Esophagus muscularis mucosa (tissue), 4 donors: ENCODE results near the gene CYTH1. TPM values are rescaled to one million over a fixed set of nuclear protein-coding genes. Genes with fewer than 3 reads are reported as not detected.

Experiments used
- DNase-seq: peaks from one replicate; pipeline ENCODE4 v3.0.0-alpha.2; 2017; ENCODE audit errors: extremely low spot score
- H3K27ac ChIP-seq, 4 donors: fragments of 200-600 bp; sonication (generic); replicated peaks in 1 of 4; 1 replicate in 3 of 4; 2 replicates in 1 of 4; pipeline ENCODE4 v1.5.1; 2016 to 2019; ENCODE audit warnings: mild to moderate bottlenecking in 1 of 4
- H3K27me3 ChIP-seq, 4 donors: fragments of 200-600 bp; sonication (generic); one replicate each; pipeline versions ENCODE4 v1.5.1 to v1.6.0; 2016 to 2019
- H3K36me3 ChIP-seq, 4 donors: fragments of 200-600 bp; sonication (generic); one replicate each; pipeline ENCODE4 v1.5.1; 2016 to 2019
- H3K4me1 ChIP-seq, 4 donors: fragments of 200-600 bp; sonication (generic); one replicate each; pipeline ENCODE4 v1.5.1; 2016 to 2019
- H3K4me3 ChIP-seq, 4 donors: fragments of 200-600 bp; sonication (generic); 1 replicate in 2 of 4; 2 replicates in 2 of 4; pipeline ENCODE4 v1.5.1; 2016 to 2019; ENCODE audit warnings: mild to moderate bottlenecking in 4 of 4, moderate library complexity in 1 of 4
- H3K9me3 ChIP-seq, 4 donors: fragments of 200-600 bp; sonication (generic); 1 replicate in 3 of 4; 2 replicates in 1 of 4; pipeline ENCODE4 v1.5.1; 2016 to 2019
- CTCF ChIP-seq, 3 experiments: fragments of 200-600 bp in 2 of 3; fragments of 450-650 bp in 1 of 3; sonication (generic) in 2 of 3; IDR thresholded peaks; one replicate each; pipeline ENCODE4 v1.5.1; 2017 to 2019; ENCODE audit warnings: antibody characterized with exemption in 3 of 3, mild to moderate bottlenecking in 2 of 3, moderate library complexity in 1 of 3
- EP300 ChIP-seq: sonication (generic); formaldehyde crosslinking; IDR thresholded peaks from one replicate; pipeline ENCODE4 v1.6.1; 2017; ENCODE audit warnings: antibody characterized with exemption
- POLR2A ChIP-seq: fragments of 450-650 bp; IDR thresholded peaks from one replicate; pipeline ENCODE4 v1.6.1; 2017; ENCODE audit warnings: antibody characterized with exemption, moderate library complexity, mild to moderate bottlenecking, low read depth
- POLR2AphosphoS5 ChIP-seq, 2 donors: sonication (generic); formaldehyde crosslinking; IDR thresholded peaks; one replicate each; pipeline ENCODE4 v1.6.1; 2017; ENCODE audit warnings: antibody characterized with exemption in 2 of 2
- WGBS: methylation state at CpG from one replicate; pipeline ENCODE4 v1.1.5; 2018; 5-methylcytosine and 5-hydroxymethylcytosine counted together
- intact Hi-C: fragments of 100-400 bp; cut with DNase I; formaldehyde crosslinking; loops from one replicate; pipeline ENCODE4 v1.15.1; 2023
- total RNA-seq, 4 donors: library from RNA; depleted of rRNA; stranded (reverse); fragments of >200 nt; gene quantifications; one replicate each; pipeline versions ENCODE4 v1.1.0 to v1.2.1, GENCODE V29; 2016

The CYTH1 gene
- total RNA-seq, 4 donors from 2014 or later, result 25.7 to 39.4 (median 35.7) TPM

DNA sequence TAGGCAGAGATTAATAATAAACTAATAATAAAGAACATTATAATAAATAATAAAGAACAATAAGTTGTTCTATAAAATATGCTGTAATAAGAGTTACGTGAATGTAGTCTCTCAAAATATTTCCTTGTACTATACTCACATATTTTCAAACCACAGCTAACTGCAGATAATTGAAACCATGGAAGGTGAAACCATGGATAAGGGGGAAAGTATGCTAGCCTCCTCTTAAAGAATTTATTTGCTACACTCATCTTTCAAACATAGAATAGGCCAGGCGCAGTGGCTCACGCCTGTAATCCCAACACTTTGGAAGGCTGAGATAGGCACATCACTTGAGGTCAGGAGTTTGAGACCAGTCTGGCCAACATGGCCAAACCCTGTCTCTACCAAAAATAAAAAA lies 18.5 kb downstream of the CYTH1 start:
- peaks cover 48 to 72% (median 54%) of the 10 kb centered on the region in 4 donors for H3K4me1 ChIP-seq

GRCh38 chr17:78761789-78762406 lies 20.2 kb downstream of the CYTH1 start:
- H3K4me3 ChIP-seq, result no peak overlapping the region

More for the DNA sequence above, 18.5 kb downstream of the CYTH1 start:
- no peak for DNase-seq
- intact Hi-C loops, result no loop called here
- TF ChIP-seq POLR2AphosphoS5 (IDR thresholded peaks at IDR 0.05) (no peak), POLR2A (no peak), CTCF (IDR thresholded peaks at IDR 0.05) (no peak), EP300 (no peak)
- no peaks in the 10 kb centered on the region for H3K27me3 ChIP-seq
- WGBS, result 89% methylated on average over 3 of the region's 3 CpGs
- no peak overlapping the region for H3K27ac ChIP-seq
- H3K4me3 ChIP-seq, result no peak overlapping the region
- H3K36me3 ChIP-seq, result no peaks in the 10 kb centered on the region
- H3K9me3 ChIP-seq, result no peaks in the 10 kb centered on the region

GRCh38 chr17:78759969-78760352 lies 22.1 kb downstream of the CYTH1 start:
- TF ChIP-seq CTCF (IDR thresholded peaks at IDR 0.05), result no peak
- no peak for TF ChIP-seq EP300
- no peak for TF ChIP-seq POLR2A
- no peak for TF ChIP-seq POLR2AphosphoS5 (IDR thresholded peaks at IDR 0.05)
- H3K27me3 ChIP-seq, result no peaks in the 10 kb centered on the region
- no peaks in the 10 kb centered on the region for H3K9me3 ChIP-seq
- no peaks in the 10 kb centered on the region for H3K36me3 ChIP-seq
- DNase-seq, result no peak
- intact Hi-C loops, result no loop called here
- H3K4me1 ChIP-seq, result peaks cover 44 to 70% (median 56%) of the 10 kb centered on the region in 4 donors
- H3K4me3 ChIP-seq, result no peak overlapping the region
- 75% methylated on average over 5 of the region's 5 CpGs for WGBS
- no peak overlapping the region for H3K27ac ChIP-seq

More at GRCh38 chr17:78761789-78762406, 20.2 kb downstream of the CYTH1 start:
- peaks cover 50 to 82% (median 61%) of the 10 kb centered on the region in 4 donors for H3K4me1 ChIP-seq
- no peaks in the 10 kb centered on the region for H3K27me3 ChIP-seq
- intact Hi-C loops, result no loop called here
- H3K36me3 ChIP-seq, result no peaks in the 10 kb centered on the region
- 56% methylated on average over 5 of the region's 5 CpGs for WGBS
- DNase-seq, result no peak
- TF ChIP-seq POLR2AphosphoS5 (IDR thresholded peaks at IDR 0.05), result no peak
- no peak for TF ChIP-seq CTCF (IDR thresholded peaks at IDR 0.05)
- no peak for TF ChIP-seq EP300
- TF ChIP-seq POLR2A, result no peak
- H3K9me3 ChIP-seq, result no peaks in the 10 kb centered on the region
- peak overlapping the region in 2 of 4 donors; percentile 21 to 30 for H3K27ac ChIP-seq

GRCh38 chr17:78759203-78759968 lies 22.7 kb downstream of the CYTH1 start:
- Histone ChIP-seq H3K27me3 (no peaks in the 10 kb centered on the region), H3K36me3 (no peaks in the 10 kb centered on the region), H3K27ac (peak overlapping the region in 3 of 4 donors; percentile 5 to 38 (median 35)), H3K4me1 (peaks cover 39 to 64% (median 51%) of the 10 kb centered on the region in 4 donors), H3K4me3 (no peak overlapping the region), H3K9me3 (no peaks in the 10 kb centered on the region)
- no peak for DNase-seq
- no peak for TF ChIP-seq CTCF (IDR thresholded peaks at IDR 0.05)
- TF ChIP-seq EP300, result no peak
- TF ChIP-seq POLR2AphosphoS5 (IDR thresholded peaks at IDR 0.05), result no peak
- no peak for TF ChIP-seq POLR2A
- 59% methylated on average over 11 of the region's 11 CpGs for whole genome bisulfite sequencing
- intact Hi-C loops, result no loop called here
